ENCODE results near the gene MED26. TPM values are rescaled to one million over a fixed set of nuclear protein-coding genes. Genes with fewer than 3 reads are reported as not detected.
"Not testable (repeated sequence)": the region's sequence is repeated elsewhere in the genome, so short reads cannot be mapped to it uniquely, and the experiment has no call there.

The MED26 gene
- total and polyA plus RNA-seq, 2 experiments from 2014 or later, result 7.4 to 15.4 TPM

- not testable (repeated sequence) for H3K4me3 Mint-ChIP-seq; H3K4me1 ChIP-seq (ENCODE audit: insufficient read depth); H2AFZ ChIP-seq; H3K4me1 Mint-ChIP-seq; H3K9me2 ChIP-seq (ENCODE audit: insufficient read depth); H3K9me3 Mint-ChIP-seq; H3K27me3 Mint-ChIP-seq (ENCODE audit: insufficient read depth, low read depth, poor library complexity); DNase-seq (ENCODE audit: low spot score); H3F3A ChIP-seq (replicated peaks; ENCODE audit: low read depth); H3K4me3 ChIP-seq; ATAC-seq; H3K4me2 ChIP-seq; H3K27ac ChIP-seq (ENCODE audit: low read depth); H3K27me3 ChIP-seq (ENCODE audit: insufficient read depth); H3K27ac Mint-ChIP-seq
- peaks cover 79% of the 10 kb centered on the region for H3K36me3 Mint-ChIP-seq (ENCODE audit: low read depth)
- Histone ChIP-seq H3K36me3 (ENCODE audit: insufficient read depth) (peaks cover 37% of the 10 kb centered on the region), H4K20me1 (replicated peaks; ENCODE audit: insufficient read depth) (peaks cover 17% of the 10 kb centered on the region), H3K79me2 (replicated peaks; ENCODE audit: insufficient read depth) (peaks cover 24% of the 10 kb centered on the region)
These were observed 23.6 kb upstream of the MED26 start for GRCh38 chr19:16651421-16652188.

GRCh38 chr19:16650821-16651220, 22.8 kb upstream of the MED26 start:
- H3K4me1 ChIP-seq (ENCODE audit: insufficient read depth), result no peaks in the 10 kb centered on the region
- peaks cover 43% of the 10 kb centered on the region for H3K36me3 ChIP-seq (ENCODE audit: insufficient read depth)
- H3K4me1 Mint-ChIP-seq, result no peaks in the 10 kb centered on the region
- no peak overlapping the region for H2AFZ ChIP-seq
- peaks cover 17% of the 10 kb centered on the region for H4K20me1 ChIP-seq (replicated peaks; ENCODE audit: insufficient read depth)
- no peak overlapping the region for H3K4me3 ChIP-seq
- H3K27me3 ChIP-seq (ENCODE audit: insufficient read depth), result no peaks in the 10 kb centered on the region
- H3K9me2 ChIP-seq (ENCODE audit: insufficient read depth), result no peaks in the 10 kb centered on the region
- no peak overlapping the region for H3K4me3 Mint-ChIP-seq
- no peak overlapping the region for H3K27ac Mint-ChIP-seq
- peaks cover 25% of the 10 kb centered on the region for H3K79me2 ChIP-seq (replicated peaks; ENCODE audit: insufficient read depth)
- TF ChIP-seq POLR2AphosphoS5 (IDR thresholded peaks at IDR 0.05; ENCODE audit: low read depth) (no peak), NANOG (IDR thresholded peaks at IDR 0.05; ENCODE audit: borderline replicate concordance) (no peak)
- peaks cover 3% of the 10 kb centered on the region for H3K27me3 Mint-ChIP-seq (ENCODE audit: insufficient read depth, low read depth, poor library complexity)
- H3K27ac ChIP-seq (ENCODE audit: low read depth), result no peak overlapping the region
- H3K4me2 ChIP-seq, result no peak overlapping the region
- peaks cover 3% of the 10 kb centered on the region; the same call in 1 of the 2 replicates for H3F3A ChIP-seq (replicated peaks; ENCODE audit: low read depth)
- no peak for ATAC-seq
- DNase-seq (ENCODE audit: low spot score), result no peak
- H3K9me3 Mint-ChIP-seq, result no peaks in the 10 kb centered on the region; the same call in 2 of the 3 replicates
- peaks cover 80% of the 10 kb centered on the region for H3K36me3 Mint-ChIP-seq (ENCODE audit: low read depth)

DNA sequence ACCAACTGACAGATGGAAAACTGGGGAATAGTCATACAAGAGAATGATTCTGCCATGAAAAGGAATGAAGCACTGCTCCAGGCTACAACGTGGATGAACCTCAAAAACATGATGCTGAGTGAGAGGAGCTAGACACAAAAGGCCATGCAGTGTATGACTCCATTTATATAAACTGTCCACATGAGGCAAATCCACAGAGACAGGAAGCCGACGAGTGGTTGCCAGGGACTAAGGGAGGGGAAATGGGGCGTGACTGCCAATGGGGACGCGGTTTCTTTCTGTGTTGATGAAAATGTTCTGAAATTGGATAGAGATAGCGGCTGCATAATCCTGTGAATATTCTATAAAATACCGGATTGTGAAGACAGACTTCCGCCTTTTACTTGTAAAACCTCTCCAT, 21.7 kb upstream of the MED26 start:
- H2AFZ ChIP-seq, result no peak overlapping the region
- no peaks in the 10 kb centered on the region; the same call in 2 of the 3 replicates for H3K9me3 Mint-ChIP-seq
- H3K9me2 ChIP-seq (ENCODE audit: insufficient read depth), result no peaks in the 10 kb centered on the region
- DNase-seq (ENCODE audit: low spot score), result no peak
- H3K4me3 Mint-ChIP-seq, result no peak overlapping the region
- H3K4me2 ChIP-seq, result no peak overlapping the region
- peaks cover 28% of the 10 kb centered on the region for H3K79me2 ChIP-seq (replicated peaks; ENCODE audit: insufficient read depth)
- H3K27me3 Mint-ChIP-seq (ENCODE audit: insufficient read depth, low read depth, poor library complexity), result peaks cover 3% of the 10 kb centered on the region
- TF ChIP-seq ZNF114 (CRISPR knock-in tag; IDR thresholded peaks at IDR 0.05) (no peak), EZH2 (IDR thresholded peaks at IDR 0.05; ENCODE audit: low read depth, unreplicated experiment) (no peak)
- TF ChIP-seq, protein P1, sequence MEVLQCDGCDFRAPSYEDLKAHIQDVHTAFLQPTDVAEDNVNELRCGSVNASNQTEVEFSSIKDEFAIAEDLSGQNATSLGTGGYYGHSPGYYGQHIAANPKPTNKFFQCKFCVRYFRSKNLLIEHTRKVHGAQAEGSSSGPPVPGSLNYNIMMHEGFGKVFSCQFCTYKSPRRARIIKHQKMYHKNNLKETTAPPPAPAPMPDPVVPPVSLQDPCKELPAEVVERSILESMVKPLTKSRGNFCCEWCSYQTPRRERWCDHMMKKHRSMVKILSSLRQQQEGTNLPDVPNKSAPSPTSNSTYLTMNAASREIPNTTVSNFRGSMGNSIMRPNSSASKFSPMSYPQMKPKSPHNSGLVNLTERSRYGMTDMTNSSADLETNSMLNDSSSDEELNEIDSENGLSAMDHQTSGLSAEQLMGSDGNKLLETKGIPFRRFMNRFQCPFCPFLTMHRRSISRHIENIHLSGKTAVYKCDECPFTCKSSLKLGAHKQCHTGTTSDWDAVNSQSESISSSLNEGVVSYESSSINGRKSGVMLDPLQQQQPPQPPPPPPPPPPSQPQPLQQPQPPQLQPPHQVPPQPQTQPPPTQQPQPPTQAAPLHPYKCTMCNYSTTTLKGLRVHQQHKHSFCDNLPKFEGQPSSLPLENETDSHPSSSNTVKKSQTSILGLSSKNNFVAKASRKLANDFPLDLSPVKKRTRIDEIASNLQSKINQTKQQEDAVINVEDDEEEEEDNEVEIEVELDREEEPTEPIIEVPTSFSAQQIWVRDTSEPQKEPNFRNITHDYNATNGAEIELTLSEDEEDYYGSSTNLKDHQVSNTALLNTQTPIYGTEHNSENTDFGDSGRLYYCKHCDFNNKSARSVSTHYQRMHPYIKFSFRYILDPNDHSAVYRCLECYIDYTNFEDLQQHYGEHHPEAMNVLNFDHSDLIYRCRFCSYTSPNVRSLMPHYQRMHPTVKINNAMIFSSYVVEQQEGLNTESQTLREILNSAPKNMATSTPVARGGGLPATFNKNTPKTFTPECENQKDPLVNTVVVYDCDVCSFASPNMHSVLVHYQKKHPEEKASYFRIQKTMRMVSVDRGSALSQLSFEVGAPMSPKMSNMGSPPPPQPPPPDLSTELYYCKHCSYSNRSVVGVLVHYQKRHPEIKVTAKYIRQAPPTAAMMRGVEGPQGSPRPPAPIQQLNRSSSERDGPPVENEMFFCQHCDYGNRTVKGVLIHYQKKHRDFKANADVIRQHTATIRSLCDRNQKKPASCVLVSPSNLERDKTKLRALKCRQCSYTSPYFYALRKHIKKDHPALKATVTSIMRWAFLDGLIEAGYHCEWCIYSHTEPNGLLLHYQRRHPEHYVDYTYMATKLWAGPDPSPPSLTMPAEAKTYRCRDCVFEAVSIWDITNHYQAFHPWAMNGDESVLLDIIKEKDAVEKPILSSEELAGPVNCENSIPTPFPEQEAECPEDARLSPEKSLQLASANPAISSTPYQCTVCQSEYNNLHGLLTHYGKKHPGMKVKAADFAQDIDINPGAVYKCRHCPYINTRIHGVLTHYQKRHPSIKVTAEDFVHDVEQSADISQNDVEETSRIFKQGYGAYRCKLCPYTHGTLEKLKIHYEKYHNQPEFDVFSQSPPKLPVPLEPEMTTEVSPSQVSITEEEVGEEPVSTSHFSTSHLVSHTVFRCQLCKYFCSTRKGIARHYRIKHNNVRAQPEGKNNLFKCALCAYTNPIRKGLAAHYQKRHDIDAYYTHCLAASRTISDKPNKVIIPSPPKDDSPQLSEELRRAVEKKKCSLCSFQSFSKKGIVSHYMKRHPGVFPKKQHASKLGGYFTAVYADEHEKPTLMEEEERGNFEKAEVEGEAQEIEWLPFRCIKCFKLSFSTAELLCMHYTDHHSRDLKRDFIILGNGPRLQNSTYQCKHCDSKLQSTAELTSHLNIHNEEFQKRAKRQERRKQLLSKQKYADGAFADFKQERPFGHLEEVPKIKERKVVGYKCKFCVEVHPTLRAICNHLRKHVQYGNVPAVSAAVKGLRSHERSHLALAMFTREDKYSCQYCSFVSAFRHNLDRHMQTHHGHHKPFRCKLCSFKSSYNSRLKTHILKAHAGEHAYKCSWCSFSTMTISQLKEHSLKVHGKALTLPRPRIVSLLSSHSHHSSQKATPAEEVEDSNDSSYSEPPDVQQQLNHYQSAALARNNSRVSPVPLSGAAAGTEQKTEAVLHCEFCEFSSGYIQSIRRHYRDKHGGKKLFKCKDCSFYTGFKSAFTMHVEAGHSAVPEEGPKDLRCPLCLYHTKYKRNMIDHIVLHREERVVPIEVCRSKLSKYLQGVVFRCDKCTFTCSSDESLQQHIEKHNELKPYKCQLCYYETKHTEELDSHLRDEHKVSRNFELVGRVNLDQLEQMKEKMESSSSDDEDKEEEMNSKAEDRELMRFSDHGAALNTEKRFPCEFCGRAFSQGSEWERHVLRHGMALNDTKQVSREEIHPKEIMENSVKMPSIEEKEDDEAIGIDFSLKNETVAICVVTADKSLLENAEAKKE (CRISPR knock-in tag; IDR thresholded peaks at IDR 0.05), result no peak
- H3K36me3 ChIP-seq (ENCODE audit: insufficient read depth), result peaks cover 38% of the 10 kb centered on the region
- no peak overlapping the region for H3K27ac Mint-ChIP-seq
- no peaks in the 10 kb centered on the region for H3K4me1 Mint-ChIP-seq
- H3K27me3 ChIP-seq (ENCODE audit: insufficient read depth), result no peaks in the 10 kb centered on the region
- H3K27ac ChIP-seq (ENCODE audit: low read depth), result no peak overlapping the region
- peaks cover 81% of the 10 kb centered on the region for H3K36me3 Mint-ChIP-seq (ENCODE audit: low read depth)
- no peak overlapping the region for H3K4me3 ChIP-seq
- H3K4me1 ChIP-seq (ENCODE audit: insufficient read depth), result no peaks in the 10 kb centered on the region
- H3F3A ChIP-seq (replicated peaks; ENCODE audit: low read depth), result peaks cover 3% of the 10 kb centered on the region; the same call in 1 of the 2 replicates
- H4K20me1 ChIP-seq (replicated peaks; ENCODE audit: insufficient read depth), result peaks cover 24% of the 10 kb centered on the region
- no peak for ATAC-seq
